Neural progenitor cell (in vitro differentiated cells): ENCODE measurements around the gene TMC4. TPM values are rescaled to one million over a fixed set of nuclear protein-coding genes. Genes with fewer than 3 reads are reported as not detected.
"Not testable (repeated sequence)": the region's sequence is repeated elsewhere in the genome, so short reads cannot be mapped to it uniquely, and the experiment has no call there.

ENCODE experiments used
- DNase-seq: peaks from one replicate; pipeline ENCODE4 v3.0.0-alpha.2; 2016; ENCODE audit warnings: low spot score
- H2AFZ ChIP-seq: fragments of 200-600 bp; sonication (generic); replicated peaks from 2 replicates; pipeline ENCODE4 v1.6.1; 2016; ENCODE audit warnings: antibody characterized with exemption
- H3F3A ChIP-seq: fragments of 200-600 bp; sonication (generic); 2 replicates; pipeline ENCODE4 v1.6.1; 2016; ENCODE audit warnings: antibody characterized with exemption, low read depth
- H3K27ac ChIP-seq: fragments of 200-600 bp; sonication (generic); 2 replicates; pipeline ENCODE4 v1.5.1; 2016; ENCODE audit warnings: mild to moderate bottlenecking
- H3K27me3 ChIP-seq: fragments of 200-600 bp; sonication (generic); 2 replicates; pipeline ENCODE4 v1.6.1; 2016; ENCODE audit warnings: mild to moderate bottlenecking, moderate library complexity
- H3K36me3 ChIP-seq: fragments of 200-600 bp; sonication (generic); 2 replicates; pipeline ENCODE4 v1.5.1; 2016
- H3K4me1 ChIP-seq: fragments of 200-600 bp; sonication (generic); 2 replicates; pipeline ENCODE4 v1.6.1; 2016; ENCODE audit warnings: mixed run types
- H3K4me2 ChIP-seq: fragments of 200-600 bp; sonication (generic); 2 replicates; pipeline ENCODE4 v1.6.1; 2016
- H3K4me3 ChIP-seq: fragments of 200-600 bp; sonication (generic); 2 replicates; pipeline ENCODE4 v1.5.1; 2016
- H3K79me2 ChIP-seq: fragments of 200-600 bp; sonication (generic); 2 replicates; pipeline ENCODE4 v1.6.1; 2016; ENCODE audit warnings: low read depth
- H3K9ac ChIP-seq: fragments of 200-600 bp; sonication (generic); 2 replicates; pipeline ENCODE4 v1.6.1; 2016
- H3K9me3 ChIP-seq: fragments of 200-600 bp; sonication (generic); 2 replicates; pipeline ENCODE4 v1.5.1; 2016; ENCODE audit warnings: low read depth
- H4K20me1 ChIP-seq: fragments of 200-600 bp; sonication (generic); 2 replicates; pipeline ENCODE4 v1.6.1; 2016; ENCODE audit warnings: low read depth
- H3K27ac Mint-ChIP-seq: 3 replicates; pipeline ENCODE4 v1.8.0; 2021; ENCODE audit warnings: mixed read lengths
- H3K27me3 Mint-ChIP-seq: 2 replicates; pipeline ENCODE4 v1.8.0; 2022; ENCODE audit warnings: low read depth, mild to moderate bottlenecking, inconsistent platforms, moderate library complexity, mixed read lengths; ENCODE audit not compliant: insufficient read depth
- H3K36me3 Mint-ChIP-seq: 3 replicates; pipeline ENCODE4 v1.8.0; 2021; ENCODE audit warnings: mixed read lengths
- H3K4me1 Mint-ChIP-seq: 3 replicates; pipeline ENCODE4 v1.8.0; 2021; ENCODE audit warnings: mixed read lengths
- H3K4me3 Mint-ChIP-seq: 3 replicates; pipeline ENCODE4 v1.8.0; 2021; ENCODE audit warnings: mild to moderate bottlenecking, moderate library complexity, mixed read lengths
- H3K9me3 Mint-ChIP-seq: 3 replicates; pipeline ENCODE4 v1.8.0; 2020; ENCODE audit warnings: mixed read lengths
- CTCF ChIP-seq: fragments of 200-600 bp; sonication (generic); IDR thresholded peaks from 2 replicates; pipeline ENCODE4 v1.5.1; 2017; ENCODE audit warnings: antibody characterized with exemption, mild to moderate bottlenecking
- EZH2 ChIP-seq: fragments of 200-600 bp; sonication (generic); IDR thresholded peaks from 2 replicates; pipeline ENCODE4 v1.6.1; 2017; ENCODE audit warnings: antibody characterized with exemption, mild to moderate bottlenecking, moderate library complexity
- EZH2phosphoT487 ChIP-seq: fragments of 200-600 bp; sonication (generic); IDR thresholded peaks from 2 replicates; pipeline ENCODE4 v1.6.1; 2017; ENCODE audit warnings: antibody characterized with exemption
- total RNA-seq: library from RNA; depleted of rRNA; stranded (reverse); fragments of >200 nt; gene quantifications from 2 replicates; pipeline ENCODE4 v1.2.3, GENCODE V29; 2015; ENCODE audit warnings: low replicate concordance

TMC4 gene
- total RNA-seq, 1 donor from 2014 or later: not detected

GRCh38 chr19:54218259-54218658, 45.3 kb upstream of the TMC4 start:
- no peaks in the 10 kb centered on the region for H3K79me2 ChIP-seq
- no peak overlapping the region for H2AFZ ChIP-seq
- Mint-ChIP-seq H3K27ac (peak overlapping the region; percentile 69), H3K4me3 (no peak overlapping the region), H3K9me3 (no peaks in the 10 kb centered on the region), H3K4me1 (peaks cover 26% of the 10 kb centered on the region), H3K36me3 (peaks cover 5% of the 10 kb centered on the region), H3K27me3 (peaks cover 6% of the 10 kb centered on the region)
- no peak overlapping the region for H3K4me2 ChIP-seq
- no peaks in the 10 kb centered on the region for H4K20me1 ChIP-seq
- H3F3A ChIP-seq: no peaks in the 10 kb centered on the region
- TF ChIP-seq CTCF (no peak), EZH2 (no peak), EZH2phosphoT487 (no peak)
- no peaks in the 10 kb centered on the region for H3K4me1 ChIP-seq
- H3K9me3 ChIP-seq: no peaks in the 10 kb centered on the region
- DNase-seq: no peak
- H3K27ac ChIP-seq: no peak overlapping the region
- H3K36me3 ChIP-seq: no peaks in the 10 kb centered on the region
- H3K4me3 ChIP-seq: no peak overlapping the region
- no peak overlapping the region for H3K9ac ChIP-seq
- H3K27me3 ChIP-seq: peaks cover 3% of the 10 kb centered on the region

- not testable (repeated sequence) for H3K27me3 ChIP-seq, H3K36me3 Mint-ChIP-seq, H3K4me1 ChIP-seq, H3K79me2 ChIP-seq, H3K27me3 Mint-ChIP-seq, H3F3A ChIP-seq, H3K9ac ChIP-seq, H2AFZ ChIP-seq, H3K4me3 ChIP-seq, H3K9me3 ChIP-seq, H3K27ac ChIP-seq, H3K9me3 Mint-ChIP-seq, H4K20me1 ChIP-seq, DNase-seq, H3K4me2 ChIP-seq, H3K36me3 ChIP-seq
- Mint-ChIP-seq H3K27ac (peak overlapping the region; percentile 60), H3K4me3 (peak overlapping the region; percentile 18), H3K4me1 (peaks cover 28% of the 10 kb centered on the region)
Observed at GRCh38 chr19:54217517-54218247, 44.7 kb upstream of the TMC4 start.

GRCh38 chr19:54216869-54217268, 43.9 kb upstream of the TMC4 start:
- H3K27ac ChIP-seq: no peak overlapping the region
- no peaks in the 10 kb centered on the region for H3K4me1 ChIP-seq
- H3K4me3 Mint-ChIP-seq: peak overlapping the region; percentile 5
- no peak overlapping the region for H3K4me2 ChIP-seq
- H3K27me3 ChIP-seq: no peaks in the 10 kb centered on the region
- no peaks in the 10 kb centered on the region for H3K36me3 ChIP-seq
- H3K36me3 Mint-ChIP-seq: peaks cover 6% of the 10 kb centered on the region
- peaks cover 6% of the 10 kb centered on the region for H3K27me3 Mint-ChIP-seq
- no peak for DNase-seq
- no peaks in the 10 kb centered on the region for H3F3A ChIP-seq
- H3K4me3 ChIP-seq: no peak overlapping the region
- H3K79me2 ChIP-seq: no peaks in the 10 kb centered on the region
- no peak overlapping the region for H2AFZ ChIP-seq
- H3K27ac Mint-ChIP-seq: peak overlapping the region; percentile 69
- no peak for TF ChIP-seq EZH2
- no peak for TF ChIP-seq EZH2phosphoT487
- no peak for TF ChIP-seq CTCF
- H3K9ac ChIP-seq: no peak overlapping the region
- peaks cover 28% of the 10 kb centered on the region for H3K4me1 Mint-ChIP-seq
- H3K9me3 ChIP-seq: no peaks in the 10 kb centered on the region
- no peaks in the 10 kb centered on the region for H3K9me3 Mint-ChIP-seq
- H4K20me1 ChIP-seq: no peaks in the 10 kb centered on the region

GRCh38 chr19:54214734-54215133, 41.8 kb upstream of the TMC4 start:
- H3K27ac Mint-ChIP-seq, H3K4me3 ChIP-seq: not testable (repeated sequence)

GRCh38 chr19:54214217-54214616, 41.3 kb upstream of the TMC4 start:
- H3K79me2 ChIP-seq, H3K9ac ChIP-seq, H2AFZ ChIP-seq, H3K27me3 Mint-ChIP-seq, H3K27ac ChIP-seq, H3K27ac Mint-ChIP-seq, H3K27me3 ChIP-seq, H3K4me2 ChIP-seq, H3F3A ChIP-seq, H3K36me3 ChIP-seq, H3K4me3 Mint-ChIP-seq, H3K4me3 ChIP-seq, H3K9me3 ChIP-seq, H3K9me3 Mint-ChIP-seq, DNase-seq, H3K4me1 ChIP-seq: not testable (repeated sequence)
- peaks cover 12% of the 10 kb centered on the region for H4K20me1 ChIP-seq
- H3K36me3 Mint-ChIP-seq: peaks cover 11% of the 10 kb centered on the region
- peaks cover 32% of the 10 kb centered on the region for H3K4me1 Mint-ChIP-seq

More at GRCh38 chr19:54214734-54215133, 41.8 kb upstream of the TMC4 start:
- not testable (repeated sequence) for H3K4me2 ChIP-seq, H3K9ac ChIP-seq, H3K27me3 ChIP-seq, H4K20me1 ChIP-seq, H3K9me3 ChIP-seq, H3K9me3 Mint-ChIP-seq, H3K36me3 ChIP-seq, H3K79me2 ChIP-seq, DNase-seq, H3K4me1 ChIP-seq, H3K27me3 Mint-ChIP-seq, H3K27ac ChIP-seq, H3K4me3 Mint-ChIP-seq, H2AFZ ChIP-seq, H3F3A ChIP-seq
- peaks cover 32% of the 10 kb centered on the region for H3K4me1 Mint-ChIP-seq
- peaks cover 11% of the 10 kb centered on the region for H3K36me3 Mint-ChIP-seq
